KBM-7 (cell line): ENCODE data around the gene SCG5.
"Not testable (repeated sequence)": the region's sequence is repeated elsewhere in the genome, so short reads cannot be mapped to it uniquely, and the experiment has no call there.

Source experiments
- DNase-seq: peaks from one replicate; pipeline ENCODE4 v3.0.0-alpha.2; 2015
- in situ Hi-C: fragments of 300-500 bp; cut with MboI; formaldehyde crosslinking; loops from 2 replicates; pipeline ENCODE4 v1.14.3; 2020; ENCODE audit warnings: low sequenced_read_pairs, low pct_unique_long_range_greater_than_20kb, mixed read lengths

The SCG5 gene

GRCh38 chr15:32641517-32642059 is at the start of gene SCG5:
SCG5 (plus strand) TSS chr15:32641710; CDS start chr15:32643593, 1,883 bp downstream.
- no peak for DNase-seq
- in situ Hi-C loops, result no loop called here

- in situ Hi-C loops, DNase-seq: not testable (repeated sequence)
Measured at GRCh38 chr15:32593151-32593550, 48.4 kb upstream of the SCG5 start, which contains the start of gene GOLGA8N. GOLGA8N (plus strand) TSS chr15:32593456.

- in situ Hi-C loops, DNase-seq: not testable (repeated sequence)
Measured at GRCh38 chr15:32609518-32609917, 32.0 kb upstream of the SCG5 start.

GRCh38 chr15:32610719-32611118 is 30.8 kb upstream of the SCG5 start:
- in situ Hi-C loops, result not testable (repeated sequence)
- peak; percentile 54 for DNase-seq

- DNase-seq, in situ Hi-C loops: not testable (repeated sequence)
Measured at GRCh38 chr15:32614712-32615050, 26.8 kb upstream of the SCG5 start.

- peak; percentile 95 for DNase-seq
- in situ Hi-C loops, result not testable (repeated sequence)
Measured at GRCh38 chr15:32615051-32615870, 26.2 kb upstream of the SCG5 start, which contains the start of gene ARHGAP11A. ARHGAP11A (plus strand) TSS chr15:32615504; CDS start chr15:32616212, 708 bp downstream.

- peak; percentile 24 for DNase-seq
- in situ Hi-C loops, result not testable (repeated sequence)
Measured at GRCh38 chr15:32615871-32616426, 25.6 kb upstream of the SCG5 start.

GRCh38 chr15:32636410-32636809 is 5.1 kb upstream of the SCG5 start:
- no peak for DNase-seq
- in situ Hi-C loops, result no loop called here

- no peak for DNase-seq
- in situ Hi-C loops, result no loop called here
Measured at GRCh38 chr15:32636908-32637567, 4.5 kb upstream of the SCG5 start.

- in situ Hi-C loops, result no loop called here
- DNase-seq, result no peak
Measured at GRCh38 chr15:32637704-32638103, 3.8 kb upstream of the SCG5 start.

GRCh38 chr15:32642667-32643435 is 1.3 kb downstream of the SCG5 start:
- no peak for DNase-seq
- in situ Hi-C loops, result no loop called here

- in situ Hi-C loops, result no loop called here
Measured at GRCh38 chr15:32643907-32644445, 2.5 kb downstream of the SCG5 start.

GRCh38 chr15:32646291-32646690 is 4.8 kb downstream of the SCG5 start:
- no peak for DNase-seq

More at GRCh38 chr15:32643907-32644445, 2.5 kb downstream of the SCG5 start:
- DNase-seq, result no peak

GRCh38 chr15:32649342-32649741 is 7.8 kb downstream of the SCG5 start:
- DNase-seq, result no peak
- in situ Hi-C loops, result no loop called here

More at GRCh38 chr15:32646291-32646690, 4.8 kb downstream of the SCG5 start:
- in situ Hi-C loops, result no loop called here

GRCh38 chr15:32651229-32651837 is 9.8 kb downstream of the SCG5 start:
- in situ Hi-C loops, result no loop called here
- DNase-seq, result peak; percentile 68

- DNase-seq, result no peak
- in situ Hi-C loops, result no loop called here
Measured at GRCh38 chr15:32652178-32652577, 10.7 kb downstream of the SCG5 start.

- peak; percentile 74 for DNase-seq
- in situ Hi-C loops, result no loop called here
Measured at GRCh38 chr15:32656091-32656490, 14.6 kb downstream of the SCG5 start.

GRCh38 chr15:32656496-32656895 is 15.0 kb downstream of the SCG5 start:
- no peak for DNase-seq
- in situ Hi-C loops, result no loop called here
